IMR-90 (cell line): Measurements from ENCODE around the gene RPS6KA3. TPM values are rescaled to one million over a fixed set of nuclear protein-coding genes. Genes with fewer than 3 reads are reported as not detected.

Experiments used
- ATAC-seq: fragments of 200-7000 bp; cut with Tn5 transposase; 2 replicates; pipeline ENCODE4 v1.9.1; 2020; ENCODE audit warnings: low read depth, mild to moderate bottlenecking, moderate library complexity
- BruUV-seq: library from RNA; stranded (reverse); fragments of 400-500 nt; replicated peaks from 2 replicates; lab custom pipeline; 2021; lab: Mats Ljungman, UMichigan
- CTCF ChIA-PET: fragments of 300-600 bp; formaldehyde crosslinking; extraction: SDS; loops from one replicate; lab custom pipeline; 2021; ENCODE audit warnings: antibody characterized with exemption; lab: Yijun Ruan, JAX
- POLR2A ChIA-PET: fragments of 300-600 bp; sonication (Branson Sonifier 250); formaldehyde crosslinking; loops from one replicate; lab custom pipeline; 2022; ENCODE audit warnings: antibody characterized with exemption; ENCODE audit not compliant: unreplicated experiment; lab: Charles Lee
- DNase-seq: peaks from one replicate; pipeline ENCODE4 v3.0.0; 2013
- H2AFZ ChIP-seq: replicated peaks from 2 replicates; pipeline ENCODE3; 2013; ENCODE audit warnings: low read length, mild to moderate bottlenecking; ENCODE audit not compliant: poor library complexity
- H2AK5ac ChIP-seq: 2 replicates; pipeline ENCODE4 v1.6.1; 2013; ENCODE audit warnings: low read depth, low read length, inconsistent platforms
- H2AK9ac ChIP-seq: replicated peaks from 2 replicates; pipeline ENCODE3; 2013; ENCODE audit warnings: mild to moderate bottlenecking, low read depth, low read length, moderate library complexity; ENCODE audit not compliant: poor library complexity
- H2BK120ac ChIP-seq: 2 replicates; pipeline ENCODE4 v1.6.1; 2013; ENCODE audit warnings: low read depth, low read length, inconsistent platforms
- H2BK15ac ChIP-seq: 3 replicates; pipeline ENCODE4 v1.6.1; 2013; ENCODE audit warnings: low read depth, low read length, inconsistent platforms
- H2BK20ac ChIP-seq: 2 replicates; pipeline ENCODE4 v1.6.1; 2013; ENCODE audit warnings: low read depth, mild to moderate bottlenecking, inconsistent platforms, low read length, moderate library complexity
- H2BK5ac ChIP-seq: 2 replicates; pipeline ENCODE4 v1.6.1; 2013; ENCODE audit warnings: mild to moderate bottlenecking, low read depth, low read length, inconsistent platforms; ENCODE audit not compliant: poor library complexity, severe bottlenecking
- H3K14ac ChIP-seq: replicated peaks from 2 replicates; pipeline ENCODE4 v1.6.1; 2013; ENCODE audit warnings: low read depth, low read length, inconsistent platforms
- H3K18ac ChIP-seq: 2 replicates; pipeline ENCODE4 v1.6.1; 2013; ENCODE audit warnings: low read depth, low read length, control low read depth
- H3K23ac ChIP-seq: 2 replicates; pipeline ENCODE4 v1.6.1; 2013; ENCODE audit warnings: low read depth, low read length, inconsistent platforms
- H3K27ac ChIP-seq: 2 replicates; pipeline ENCODE4 v1.5.1; 2013; ENCODE audit warnings: mild to moderate bottlenecking, control low read depth, low read length; ENCODE audit not compliant: insufficient read depth
- H3K27me3 ChIP-seq: 2 replicates; pipeline ENCODE4 v1.6.1; 2013; ENCODE audit warnings: low read length; ENCODE audit not compliant: control insufficient read depth, insufficient read depth
- H3K36me3 ChIP-seq: 2 replicates; pipeline ENCODE4 v1.6.1; 2013; ENCODE audit warnings: low read length, mixed read lengths; ENCODE audit not compliant: control insufficient read depth, insufficient read depth
- H3K4ac ChIP-seq: 2 replicates; pipeline ENCODE4 v1.6.1; 2013; ENCODE audit warnings: low read depth, low read length, inconsistent platforms
- H3K4me1 ChIP-seq: 2 replicates; pipeline ENCODE4 v1.6.1; 2013; ENCODE audit warnings: low read length, mixed read lengths; ENCODE audit not compliant: control insufficient read depth, insufficient read depth
- H3K4me2 ChIP-seq: 2 replicates; pipeline ENCODE4 v1.6.1; 2013; ENCODE audit warnings: low read depth, mild to moderate bottlenecking, control low read depth, low read length, moderate library complexity
- H3K4me3 ChIP-seq: 2 replicates; pipeline ENCODE4 v1.5.1; 2013; ENCODE audit warnings: low read depth, mild to moderate bottlenecking, control low read depth, low read length, moderate library complexity; ENCODE audit not compliant: insufficient read depth
- H3K56ac ChIP-seq: 2 replicates; pipeline ENCODE4 v1.6.1; 2013; ENCODE audit warnings: low read length, inconsistent platforms; ENCODE audit not compliant: insufficient read depth; ENCODE audit errors: extremely low read depth
- H3K79me1 ChIP-seq, 2 experiments: 2 replicates each; pipeline ENCODE4 v1.6.1; 2013; ENCODE audit warnings: low read length in 2 of 2, inconsistent platforms in 1 of 2, low read depth in 1 of 2
- H3K9ac ChIP-seq: 2 replicates; pipeline ENCODE4 v1.6.1; 2013; ENCODE audit warnings: low read depth, low read length, control low read depth
- H3K9me1 ChIP-seq: 2 replicates; pipeline ENCODE4 v1.6.1; 2013; ENCODE audit warnings: low read length, inconsistent platforms; ENCODE audit not compliant: insufficient read depth
- H3K9me3 ChIP-seq: 2 replicates; pipeline ENCODE4 v1.6.1; 2013; ENCODE audit warnings: low read length; ENCODE audit not compliant: control insufficient read depth, insufficient read depth
- H4K20me1 ChIP-seq: 2 replicates; pipeline ENCODE4 v1.6.1; 2013; ENCODE audit warnings: low read length, inconsistent platforms; ENCODE audit not compliant: insufficient read depth
- H4K5ac ChIP-seq: 2 replicates; pipeline ENCODE4 v1.6.1; 2013; ENCODE audit warnings: mild to moderate bottlenecking, low read depth, low read length, control low read depth
- H4K8ac ChIP-seq, 2 experiments: 2 replicates each; pipeline ENCODE4 v1.6.1; 2013; ENCODE audit warnings: low read depth in 2 of 2, low read length in 2 of 2, control low read depth in 1 of 2, inconsistent platforms in 1 of 2
- H4K91ac ChIP-seq: 2 replicates; pipeline ENCODE4 v1.6.1; 2013; ENCODE audit warnings: low read depth, low read length, inconsistent platforms; ENCODE audit not compliant: insufficient read depth
- BHLHE40 ChIP-seq: fragments of 150-350 bp; IDR thresholded peaks from 2 replicates; pipeline ENCODE4 v1.6.1; 2016; ENCODE audit warnings: mild to moderate bottlenecking, low read depth, low read length
- CEBPB ChIP-seq: IDR thresholded peaks from 2 replicates; pipeline ENCODE4 v1.6.1; 2012; ENCODE audit warnings: low read depth, low read length, improper control_type of control experiment
- CHD1 ChIP-seq: IDR thresholded peaks from 2 replicates; pipeline ENCODE4 v1.6.1; 2012; ENCODE audit warnings: low read depth, low read length, improper control_type of control experiment
- FOS ChIP-seq: fragments of 150-350 bp; IDR thresholded peaks from 2 replicates; pipeline ENCODE4 v1.6.1; 2016; ENCODE audit warnings: low read depth, low read length
- MAFK ChIP-seq: IDR thresholded peaks from 2 replicates; pipeline ENCODE4 v1.6.1; 2012; ENCODE audit warnings: low read depth, low read length, improper control_type of control experiment
- NFE2L2 ChIP-seq: fragments of 150-350 bp; IDR thresholded peaks from 2 replicates; pipeline ENCODE4 v1.6.1; 2016; ENCODE audit warnings: low read depth, mild to moderate bottlenecking, low read length
- RAD21 ChIP-seq: IDR thresholded peaks from 2 replicates; pipeline ENCODE4 v1.6.1; 2012; ENCODE audit warnings: low read length, improper control_type of control experiment
- RCOR1 ChIP-seq: IDR thresholded peaks from 2 replicates; pipeline ENCODE4 v1.6.1; 2012; ENCODE audit warnings: mild to moderate bottlenecking, low read length, improper control_type of control experiment; ENCODE audit not compliant: insufficient replicate concordance
- RFX5 ChIP-seq: IDR thresholded peaks from 2 replicates; pipeline ENCODE4 v1.8.0; 2012; ENCODE audit warnings: low read depth, mild to moderate bottlenecking, low read length, moderate library complexity
- SMC3 ChIP-seq: fragments of 150-350 bp; IDR thresholded peaks from 2 replicates; pipeline ENCODE4 v1.6.1; 2016; ENCODE audit warnings: low read depth, mild to moderate bottlenecking, antibody characterized with exemption, low read length, moderate library complexity
- WGBS, 2 experiments: methylation state at CpG; one replicate each; pipeline versions ENCODE4 v1.1.5 to v1.1.7; 2013; ENCODE audit warnings: missing lambda C conversion rate in 2 of 2; ENCODE audit not compliant: insufficient read length in 1 of 2; ENCODE audit errors: extremely low coverage in 2 of 2; 5-methylcytosine and 5-hydroxymethylcytosine counted together
- dilution Hi-C: fragments of 300-500 bp; cut with HindIII; formaldehyde crosslinking; loops from one replicate; pipeline ENCODE4 v1.14.3; 2018; ENCODE audit warnings: low sequenced_read_pairs; ENCODE audit not compliant: unreplicated experiment
- in situ Hi-C: fragments of 300-500 bp; cut with MboI; formaldehyde crosslinking; loops from 3 replicates; pipeline ENCODE4 v1.14.3; 2019; ENCODE audit warnings: low sequenced_read_pairs, inconsistent platforms, mixed read lengths
- intact Hi-C: fragments of 100-400 bp; cut with micrococcal nuclease; formaldehyde crosslinking; loops from 2 replicates; pipeline ENCODE4 v1.10.0; 2022
- polyA plus RNA-seq, 3 experiments: library from polyadenylated mRNA; depleted of rRNA; stranded (reverse); fragments of >200 nt; gene quantifications; 2 replicates each; pipeline ENCODE4 v1.2.3, GENCODE V29; 2012; ENCODE audit warnings: low replicate concordance in 1 of 3
- total RNA-seq: library from RNA; depleted of rRNA; stranded (reverse); fragments of >200 nt; gene quantifications from 2 replicates; pipeline ENCODE4 v1.2.3, GENCODE V29; 2012
- TF ChIP-seq, protein P1 (sequence below): fragments of 150-350 bp; IDR thresholded peaks from 2 replicates; pipeline ENCODE4 v1.6.1; 2017; ENCODE audit warnings: mild to moderate bottlenecking, antibody characterized with exemption, low read length, low read depth
- TF ChIP-seq, protein P2 (sequence below): fragments of 150-350 bp; IDR thresholded peaks from 2 replicates; pipeline ENCODE4 v1.6.1; 2016; ENCODE audit warnings: low read depth, mild to moderate bottlenecking, low read length, moderate library complexity, borderline replicate concordance

The RPS6KA3 gene
- total and polyA plus RNA-seq, 2 of the 4 experiments (the other 2 are of a cell fraction), result 20.8 to 43.9 TPM

DNA sequence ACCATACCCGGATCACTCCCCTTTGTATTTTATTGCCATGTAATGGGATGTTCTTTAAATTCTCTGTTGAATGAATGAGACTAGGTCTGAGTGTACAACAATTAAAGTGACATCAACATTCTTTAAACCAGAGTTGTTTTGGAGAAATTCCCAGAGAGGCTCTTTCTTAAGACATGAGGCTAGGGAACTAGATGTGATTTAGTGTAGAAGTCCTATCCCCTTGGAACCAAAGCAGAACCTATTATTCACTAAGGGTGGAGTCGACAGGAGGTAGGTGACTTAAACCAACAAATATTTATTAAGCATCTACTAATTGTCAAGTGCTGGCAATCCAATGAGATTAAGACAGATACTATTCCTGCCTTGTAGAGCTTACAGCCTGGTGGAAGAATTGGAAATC, 126.7 kb downstream of the RPS6KA3 start:
- POLR2A ChIA-PET, result no interaction called here
- Histone ChIP-seq H2AK5ac (no peak overlapping the region), H3K4me3 (peak overlapping the region; percentile 72; the same call in 1 of the 2 replicates), H3K9me3 (no peaks in the 10 kb centered on the region), H3K79me1 (peaks cover 9 to 10% of the 10 kb centered on the region in 2 experiments), H3K27ac (no peak overlapping the region), H3K4me2 (peak overlapping the region; percentile 98), H3K9me1 (peaks cover 5% of the 10 kb centered on the region; the same call in 1 of the 2 replicates), H2BK5ac (no peak overlapping the region), H3K4me1 (peaks cover 4% of the 10 kb centered on the region), H2BK120ac (no peak overlapping the region), H2BK20ac (no peak overlapping the region), H4K8ac (no peak overlapping the region), H3K14ac (no peak overlapping the region), H2AFZ (no peak overlapping the region), H4K20me1 (peaks cover 21% of the 10 kb centered on the region), H3K4ac (no peak overlapping the region), H2AK9ac (no peak overlapping the region), H3K23ac (no peak overlapping the region), H3K36me3 (peaks cover 13% of the 10 kb centered on the region), H4K91ac (no peak overlapping the region), H3K56ac (no peak overlapping the region), H3K27me3 (no peaks in the 10 kb centered on the region), H3K9ac (no peak overlapping the region; the same call in 1 of the 2 replicates), H2BK15ac (no peak overlapping the region), H4K5ac (no peak overlapping the region), H3K18ac (no peak overlapping the region)
- CTCF ChIA-PET, result interaction anchor here (0.5 to 0.7 kb wide), 2 partner anchors 132 to 460 kb away, joined by 3 read pairs; no protein-coding TSS in a partner anchor
- in situ Hi-C loops, result no loop called here
- TF ChIP-seq CHD1, result no peak
- no peak for TF ChIP-seq RCOR1
- TF ChIP-seq NFE2L2, result no peak
- TF ChIP-seq BHLHE40, result no peak
- TF ChIP-seq FOS, result no peak
- TF ChIP-seq SMC3, result no peak
- TF ChIP-seq, protein P1, sequence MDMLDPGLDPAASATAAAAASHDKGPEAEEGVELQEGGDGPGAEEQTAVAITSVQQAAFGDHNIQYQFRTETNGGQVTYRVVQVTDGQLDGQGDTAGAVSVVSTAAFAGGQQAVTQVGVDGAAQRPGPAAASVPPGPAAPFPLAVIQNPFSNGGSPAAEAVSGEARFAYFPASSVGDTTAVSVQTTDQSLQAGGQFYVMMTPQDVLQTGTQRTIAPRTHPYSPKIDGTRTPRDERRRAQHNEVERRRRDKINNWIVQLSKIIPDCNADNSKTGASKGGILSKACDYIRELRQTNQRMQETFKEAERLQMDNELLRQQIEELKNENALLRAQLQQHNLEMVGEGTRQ, result no peak
- no peak for TF ChIP-seq CEBPB
- no peak for TF ChIP-seq RAD21
- TF ChIP-seq, protein P2, sequence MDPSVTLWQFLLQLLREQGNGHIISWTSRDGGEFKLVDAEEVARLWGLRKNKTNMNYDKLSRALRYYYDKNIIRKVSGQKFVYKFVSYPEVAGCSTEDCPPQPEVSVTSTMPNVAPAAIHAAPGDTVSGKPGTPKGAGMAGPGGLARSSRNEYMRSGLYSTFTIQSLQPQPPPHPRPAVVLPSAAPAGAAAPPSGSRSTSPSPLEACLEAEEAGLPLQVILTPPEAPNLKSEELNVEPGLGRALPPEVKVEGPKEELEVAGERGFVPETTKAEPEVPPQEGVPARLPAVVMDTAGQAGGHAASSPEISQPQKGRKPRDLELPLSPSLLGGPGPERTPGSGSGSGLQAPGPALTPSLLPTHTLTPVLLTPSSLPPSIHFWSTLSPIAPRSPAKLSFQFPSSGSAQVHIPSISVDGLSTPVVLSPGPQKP, result no peak
- TF ChIP-seq MAFK, result no peak
- no peak for TF ChIP-seq RFX5
- intact Hi-C loops, result no loop called here
- BruUV-seq, result no TSS peak
- DNase-seq, result peak; percentile 59
- no CpG with 5 or more reads among the region's 2 CpGs for WGBS, 2 experiments
- no peak for ATAC-seq
- dilution Hi-C loops, result no loop called here
